HCT116 (cell line): ENCODE data around the gene CDH13. TPM values are rescaled to one million over a fixed set of nuclear protein-coding genes. Genes with fewer than 3 reads are reported as not detected.

Experiments used
- ATAC-seq: fragments of 200-7000 bp; cut with Tn5 transposase; 2 replicates; pipeline ENCODE4 v1.9.1; 2020; ENCODE audit warnings: mild to moderate bottlenecking, moderate library complexity
- BruUV-seq: library from RNA; stranded (reverse); fragments of 400-500 nt; replicated peaks from 2 replicates; lab custom pipeline; 2021; lab: Mats Ljungman, UMichigan
- CTCF ChIA-PET: fragments of 300-600 bp; sonication (Branson Sonifier 250); formaldehyde crosslinking; loops from one replicate; lab custom pipeline; 2021; ENCODE audit warnings: antibody characterized with exemption; lab: Charles Lee
- POLR2A ChIA-PET: fragments of 300-600, 350-600 bp; sonication (Branson Sonifier 250); formaldehyde crosslinking; loops from one replicate; lab custom pipeline; 2021; ENCODE audit warnings: antibody characterized with exemption; lab: Charles Lee
- RAD21 ChIA-PET, 2 experiments: fragments of 300-600 bp; sonication (Branson Sonifier 250); formaldehyde crosslinking; loops; one replicate each; lab custom pipeline; 2023; ENCODE audit warnings: low total read pairs in 2 of 2; ENCODE audit not compliant: uncharacterized antibody in 2 of 2, unreplicated experiment in 2 of 2, low non-redundant PET in 1 of 2; lab: Charles Lee
- DNase-seq: peaks from one replicate; pipeline ENCODE4 v3.0.0-alpha.2; 2010; ENCODE audit warnings: low read depth, low spot score
- H2AFZ ChIP-seq: fragments of 200-600 bp; shearing (Covaris generic), sonication (generic); 2 replicates; pipeline ENCODE4 v1.6.1; 2017; ENCODE audit warnings: low read depth, mixed run types, mixed read lengths, antibody characterized with exemption, low read length; ENCODE audit not compliant: poor library complexity, severe bottlenecking
- H3K27ac ChIP-seq: 2 replicates; pipeline ENCODE4 v1.5.1; 2012; ENCODE audit warnings: low read depth, low read length
- H3K27me3 ChIP-seq: fragments of 200-600 bp; sonication (generic); 2 replicates; pipeline ENCODE4 v1.6.1; 2016; ENCODE audit warnings: mixed run types, low read length, mixed read lengths; ENCODE audit not compliant: insufficient read depth
- H3K36me3 ChIP-seq, 2 experiments: fragments of 200-500 bp in 1 of 2; fragments of 200-600 bp in 1 of 2; sonication (Bioruptor generic) in 1 of 2; sonication (generic) in 1 of 2; 2 replicates each; pipeline versions ENCODE4 v1.5.1 to v1.6.1; 2014 to 2016; ENCODE audit warnings: low read length in 2 of 2, inconsistent platforms in 1 of 2, mixed read lengths in 1 of 2, mixed run types in 1 of 2; ENCODE audit not compliant: insufficient read depth in 2 of 2, control insufficient read depth in 1 of 2
- H3K4me1 ChIP-seq, 2 experiments: fragments of 200-600 bp in 1 of 2; sonication (generic) in 1 of 2; 2 replicates each; pipeline versions ENCODE4 v1.5.1 to v1.6.1; 2012 to 2017; ENCODE audit warnings: low read length in 2 of 2, inconsistent platforms in 1 of 2, mild to moderate bottlenecking in 1 of 2, mixed read lengths in 1 of 2, mixed run types in 1 of 2, moderate library complexity in 1 of 2; ENCODE audit not compliant: insufficient read depth in 2 of 2, control insufficient read depth in 1 of 2
- H3K4me2 ChIP-seq: fragments of 200-600 bp; sonication (generic); 2 replicates; pipeline ENCODE4 v1.6.1; 2017; ENCODE audit warnings: mixed run types, low read length, mixed read lengths
- H3K4me3 ChIP-seq, 2 experiments: fragments of 200-600 bp in 1 of 2; sonication (generic) in 1 of 2; replicated peaks in 1 of 2; 2 replicates each; pipeline ENCODE4 v1.5.1; 2011 to 2016; ENCODE audit warnings: low read length in 2 of 2, control low read depth in 1 of 2, low read depth in 1 of 2, mild to moderate bottlenecking in 1 of 2, mixed read lengths in 1 of 2, mixed run types in 1 of 2
- H3K79me2 ChIP-seq: fragments of 200-600 bp; sonication (generic); 2 replicates; pipeline ENCODE4 v1.6.1; 2017; ENCODE audit warnings: mild to moderate bottlenecking, mixed run types, low read length, moderate library complexity, mixed read lengths; ENCODE audit not compliant: insufficient read depth
- H3K9ac ChIP-seq: fragments of 200-600 bp; sonication (generic); 2 replicates; pipeline ENCODE4 v1.6.1; 2016; ENCODE audit warnings: low read length, mixed read lengths
- H3K9me2 ChIP-seq: fragments of 200-600 bp; sonication (generic), shearing (Covaris generic); 2 replicates; pipeline ENCODE4 v1.6.1; 2017; ENCODE audit warnings: mixed run types, mild to moderate bottlenecking, moderate library complexity; ENCODE audit not compliant: insufficient read depth
- H3K9me3 ChIP-seq, 2 experiments: fragments of 200-500 bp in 1 of 2; fragments of 200-600 bp in 1 of 2; sonication (Bioruptor generic) in 1 of 2; sonication (generic) in 1 of 2; 2 replicates each; pipeline ENCODE4 v1.6.1; 2014 to 2017; ENCODE audit warnings: low read length in 2 of 2, mixed read lengths in 2 of 2, inconsistent platforms in 1 of 2, low read depth in 1 of 2, mild to moderate bottlenecking in 1 of 2, mixed run types in 1 of 2, moderate library complexity in 1 of 2; ENCODE audit not compliant: control insufficient read depth in 1 of 2, insufficient read depth in 1 of 2
- H4K20me1 ChIP-seq: fragments of 200-600 bp; sonication (generic), shearing (Covaris generic); 2 replicates; pipeline ENCODE4 v1.6.1; 2017; ENCODE audit warnings: mixed run types, mild to moderate bottlenecking, moderate library complexity; ENCODE audit not compliant: insufficient read depth
- ATF3 ChIP-seq: IDR thresholded peaks from 2 replicates; pipeline ENCODE4 v1.6.1; 2012
- CEBPB ChIP-seq: IDR thresholded peaks from 2 replicates; pipeline ENCODE4 v1.6.1; 2012; ENCODE audit warnings: low read depth
- EZH2 ChIP-seq: fragments of 200-600 bp; sonication (generic); IDR thresholded peaks from 2 replicates; pipeline ENCODE4 v1.6.1; 2017; ENCODE audit warnings: antibody characterized with exemption, mixed run types
- FOSL1 ChIP-seq: IDR thresholded peaks from 2 replicates; pipeline ENCODE4 v1.6.1; 2012; ENCODE audit warnings: low read depth
- RAD21 ChIP-seq: IDR thresholded peaks from 2 replicates; pipeline ENCODE4 v1.6.1; 2012; ENCODE audit warnings: low read depth, mild to moderate bottlenecking
- REST ChIP-seq: IDR thresholded peaks from 2 replicates; pipeline ENCODE4 v1.6.1; 2012; ENCODE audit warnings: low read depth
- SP1 ChIP-seq: IDR thresholded peaks from 2 replicates; pipeline ENCODE4 v1.6.1; 2012; ENCODE audit warnings: low read depth
- SRF ChIP-seq: IDR thresholded peaks from 2 replicates; pipeline ENCODE4 v1.6.1; 2012; ENCODE audit warnings: low read depth
- YY1 ChIP-seq: IDR thresholded peaks from 2 replicates; pipeline ENCODE4 v1.6.1; 2011; ENCODE audit warnings: low read length, low read depth, moderate library complexity, mild to moderate bottlenecking; ENCODE audit not compliant: insufficient replicate concordance; ENCODE audit errors: extremely low read depth
- ZFX ChIP-seq: fragments of 450-650 bp; IDR thresholded peaks from 2 replicates; pipeline ENCODE4 v1.6.1; 2017
- intact Hi-C: fragments of 100-400 bp; cut with micrococcal nuclease; formaldehyde crosslinking; loops from 2 replicates; pipeline ENCODE4 v1.10.0; 2022
- total RNA-seq: library from RNA; stranded (reverse); gene quantifications from one replicate; pipeline ENCODE4 v1.2.1, GENCODE V29; 2021; ENCODE audit not compliant: unreplicated experiment

The CDH13 gene
- total RNA-seq, 1 experiment from 2014 or later: not detected

GRCh38 chr16:83013071-83013470 is 386.3 kb downstream of the CDH13 start (continued):
- TF ChIP-seq REST (no peak), SRF (no peak), EZH2 (no peak), ZFX (no peak)

GRCh38 chr16:83019963-83020362 is 393.2 kb downstream of the CDH13 start:
- no peaks in the 10 kb centered on the region for H3K36me3 ChIP-seq
- DNase-seq: no peak
- ChIA-PET CTCF (no interaction called here), RAD21 (no interaction called here)
- no peaks in the 10 kb centered on the region for H4K20me1 ChIP-seq
- no peaks in the 10 kb centered on the region for H3K27me3 ChIP-seq
- H3K4me3 ChIP-seq: no peak overlapping the region
- no peaks in the 10 kb centered on the region for H3K4me1 ChIP-seq
- BruUV-seq: no TSS peak
- no peak for ATAC-seq
- no peak overlapping the region for H3K4me2 ChIP-seq
- H3K9ac ChIP-seq: no peak overlapping the region
- TF ChIP-seq EZH2: no peak
- TF ChIP-seq CEBPB: no peak
- TF ChIP-seq SP1: no peak
- TF ChIP-seq FOSL1: no peak
- TF ChIP-seq ATF3: no peak
- no peak for TF ChIP-seq YY1
- no peak for TF ChIP-seq RAD21
- TF ChIP-seq, all 23 proteins: peak for 0
- no peak overlapping the region for H3K27ac ChIP-seq
- no peak overlapping the region for H2AFZ ChIP-seq
- no peaks in the 10 kb centered on the region for H3K79me2 ChIP-seq
- H3K9me2 ChIP-seq: no peaks in the 10 kb centered on the region
- POLR2A ChIA-PET: no interaction called here
- intact Hi-C loops: no loop called here
- H3K9me3 ChIP-seq: peaks cover 30 to 32% of the 10 kb centered on the region in 2 experiments; a peak in 3 of 4 replicates
